ENCODE data around the gene TRIM33. TPM values are rescaled to one million over a fixed set of nuclear protein-coding genes. Genes with fewer than 3 reads are reported as not detected.

Gene TRIM33
- polyA plus RNA-seq, 1 of the 3 experiments (the other 2 are of a cell fraction), result 6.3 TPM

- no peaks in the 10 kb centered on the region for H3F3A ChIP-seq (replicated peaks; ENCODE audit: insufficient read depth)
- H3K4me1 ChIP-seq (ENCODE audit: control insufficient read depth in 1 of 2, insufficient read depth in 2 of 2, low read depth in 1 of 2, low read length in 1 of 2), result no peaks in the 10 kb centered on the region
- H3K9me3 ChIP-seq, result no peaks in the 10 kb centered on the region; the same call in 1 of the 2 replicates
- POLR2A ChIA-PET, result no interaction called here
- H3K4me2 ChIP-seq, result no peak overlapping the region
- no peak overlapping the region for H3K4me3 ChIP-seq (ENCODE audit: low read depth in 2 of 2, low read length in 1 of 2)
- no peaks in the 10 kb centered on the region; the same call in 1 of the 2 replicates for H3K27me3 ChIP-seq (ENCODE audit: insufficient read depth)
- no peaks in the 10 kb centered on the region for H4K20me1 ChIP-seq (ENCODE audit: insufficient read depth)
- CTCF ChIA-PET, result no interaction called here
- WGBS (ENCODE audit: low lambda C conversion rate), result 13% methylated on average over 1 of the region's 1 CpG
- H3K9me2 ChIP-seq, result no peaks in the 10 kb centered on the region
- TF ChIP-seq, protein P1, sequence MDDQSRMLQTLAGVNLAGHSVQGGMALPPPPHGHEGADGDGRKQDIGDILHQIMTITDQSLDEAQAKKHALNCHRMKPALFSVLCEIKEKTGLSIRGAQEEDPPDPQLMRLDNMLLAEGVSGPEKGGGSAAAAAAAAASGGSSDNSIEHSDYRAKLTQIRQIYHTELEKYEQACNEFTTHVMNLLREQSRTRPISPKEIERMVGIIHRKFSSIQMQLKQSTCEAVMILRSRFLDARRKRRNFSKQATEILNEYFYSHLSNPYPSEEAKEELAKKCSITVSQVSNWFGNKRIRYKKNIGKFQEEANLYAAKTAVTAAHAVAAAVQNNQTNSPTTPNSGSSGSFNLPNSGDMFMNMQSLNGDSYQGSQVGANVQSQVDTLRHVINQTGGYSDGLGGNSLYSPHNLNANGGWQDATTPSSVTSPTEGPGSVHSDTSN (IDR thresholded peaks at IDR 0.05), result no peak
- no peak for TF ChIP-seq TCF12 (IDR thresholded peaks at IDR 0.05)
- no peak for TF ChIP-seq NFIC (IDR thresholded peaks at IDR 0.05; ENCODE audit: borderline replicate concordance)
- no peak for TF ChIP-seq POLR2AphosphoS5 (IDR thresholded peaks at IDR 0.05; ENCODE audit: low read depth, low read length)
- TF ChIP-seq SIN3A (IDR thresholded peaks at IDR 0.05; ENCODE audit: borderline replicate concordance, low read depth, low read length), result no peak
- no peak for TF ChIP-seq CHD2 (IDR thresholded peaks at IDR 0.05; ENCODE audit: low read length, partially characterized antibody)
- TF ChIP-seq RAD21 (IDR thresholded peaks at IDR 0.05; ENCODE audit: low read length), result no peak
- DNase-seq, result no peak
- H3K79me2 ChIP-seq (ENCODE audit: insufficient read depth), result no peaks in the 10 kb centered on the region
- H2AFZ ChIP-seq (ENCODE audit: low read depth), result no peak overlapping the region
- H3K27ac ChIP-seq (ENCODE audit: low read depth in 2 of 2, low read length in 1 of 2), result no peak overlapping the region
- no peak overlapping the region for H3K9ac ChIP-seq
- H3K36me3 ChIP-seq (replicated peaks in 1 of 2; ENCODE audit: control insufficient read depth in 1 of 2, insufficient read depth in 2 of 2, low read length in 1 of 2), result no peaks in the 10 kb centered on the region
Measured at GRCh38 chr1:114359791-114360190, 151.2 kb downstream of the TRIM33 start.

GRCh38 chr1:114355240-114355639 is 155.8 kb downstream of the TRIM33 start:
- 91% methylated on average over 3 of the region's 3 CpGs for WGBS (ENCODE audit: low lambda C conversion rate)
- no peak overlapping the region for H3K9ac ChIP-seq
- TF ChIP-seq RCOR1 (IDR thresholded peaks at IDR 0.05; ENCODE audit: low read length) (no peak), MEF2A (IDR thresholded peaks at IDR 0.05; ENCODE audit: borderline replicate concordance, low read depth) (no peak), GABPA (IDR thresholded peaks at IDR 0.05; ENCODE audit: low read depth) (no peak), ELF1 (IDR thresholded peaks at IDR 0.05) (no peak), TEAD4 (IDR thresholded peaks at IDR 0.05; ENCODE audit: borderline replicate concordance, insufficient read depth) (no peak), RAD21 (IDR thresholded peaks at IDR 0.05; ENCODE audit: low read length) (no peak), SMC3 (IDR thresholded peaks at IDR 0.05; ENCODE audit: low read depth, low read length) (no peak), JUND (IDR thresholded peaks at IDR 0.05) (no peak), FOXJ3 (CRISPR knock-in tag; IDR thresholded peaks at IDR 0.05) (no peak), POLR2AphosphoS5 (IDR thresholded peaks at IDR 0.05; ENCODE audit: low read depth, low read length) (no peak), NRF1 (IDR thresholded peaks at IDR 0.05; ENCODE audit: low read depth, low read length) (no peak), RFX5 (IDR thresholded peaks at IDR 0.05; ENCODE audit: low read length) (no peak), CHD2 (IDR thresholded peaks at IDR 0.05; ENCODE audit: low read length, partially characterized antibody) (no peak), MXI1 (IDR thresholded peaks at IDR 0.05; ENCODE audit: low read depth, low read length) (no peak)
- TF ChIP-seq, protein P2, sequence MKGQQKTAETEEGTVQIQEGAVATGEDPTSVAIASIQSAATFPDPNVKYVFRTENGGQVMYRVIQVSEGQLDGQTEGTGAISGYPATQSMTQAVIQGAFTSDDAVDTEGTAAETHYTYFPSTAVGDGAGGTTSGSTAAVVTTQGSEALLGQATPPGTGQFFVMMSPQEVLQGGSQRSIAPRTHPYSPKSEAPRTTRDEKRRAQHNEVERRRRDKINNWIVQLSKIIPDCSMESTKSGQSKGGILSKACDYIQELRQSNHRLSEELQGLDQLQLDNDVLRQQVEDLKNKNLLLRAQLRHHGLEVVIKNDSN (IDR thresholded peaks at IDR 0.05; ENCODE audit: borderline replicate concordance, low read depth), result no peak
- TF ChIP-seq, protein P1 (IDR thresholded peaks at IDR 0.05), result no peak
- TF ChIP-seq, protein P3, sequence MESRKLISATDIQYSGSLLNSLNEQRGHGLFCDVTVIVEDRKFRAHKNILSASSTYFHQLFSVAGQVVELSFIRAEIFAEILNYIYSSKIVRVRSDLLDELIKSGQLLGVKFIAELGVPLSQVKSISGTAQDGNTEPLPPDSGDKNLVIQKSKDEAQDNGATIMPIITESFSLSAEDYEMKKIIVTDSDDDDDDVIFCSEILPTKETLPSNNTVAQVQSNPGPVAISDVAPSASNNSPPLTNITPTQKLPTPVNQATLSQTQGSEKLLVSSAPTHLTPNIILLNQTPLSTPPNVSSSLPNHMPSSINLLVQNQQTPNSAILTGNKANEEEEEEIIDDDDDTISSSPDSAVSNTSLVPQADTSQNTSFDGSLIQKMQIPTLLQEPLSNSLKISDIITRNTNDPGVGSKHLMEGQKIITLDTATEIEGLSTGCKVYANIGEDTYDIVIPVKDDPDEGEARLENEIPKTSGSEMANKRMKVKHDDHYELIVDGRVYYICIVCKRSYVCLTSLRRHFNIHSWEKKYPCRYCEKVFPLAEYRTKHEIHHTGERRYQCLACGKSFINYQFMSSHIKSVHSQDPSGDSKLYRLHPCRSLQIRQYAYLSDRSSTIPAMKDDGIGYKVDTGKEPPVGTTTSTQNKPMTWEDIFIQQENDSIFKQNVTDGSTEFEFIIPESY (IDR thresholded peaks at IDR 0.05; ENCODE audit: borderline replicate concordance, low read depth), result no peak
- TF ChIP-seq, protein P4, sequence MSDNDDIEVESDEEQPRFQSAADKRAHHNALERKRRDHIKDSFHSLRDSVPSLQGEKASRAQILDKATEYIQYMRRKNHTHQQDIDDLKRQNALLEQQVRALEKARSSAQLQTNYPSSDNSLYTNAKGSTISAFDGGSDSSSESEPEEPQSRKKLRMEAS (IDR thresholded peaks at IDR 0.05; ENCODE audit: low read depth), result no peak
- CTCF ChIA-PET, result interaction anchor here (0.8 kb wide), 1 partner anchor 9 kb away, joined by 3 read pairs; no protein-coding TSS in a partner anchor
- no peak overlapping the region for H3K27ac ChIP-seq (ENCODE audit: low read depth in 2 of 2, low read length in 1 of 2)
- H3K9me2 ChIP-seq, result no peaks in the 10 kb centered on the region
- H2AFZ ChIP-seq (ENCODE audit: low read depth), result no peak overlapping the region
- H4K20me1 ChIP-seq (ENCODE audit: insufficient read depth), result no peaks in the 10 kb centered on the region
- H3K4me2 ChIP-seq, result no peak overlapping the region
- no peaks in the 10 kb centered on the region for H3F3A ChIP-seq (replicated peaks; ENCODE audit: insufficient read depth)
- no peaks in the 10 kb centered on the region for H3K79me2 ChIP-seq (ENCODE audit: insufficient read depth)
- H3K9me3 ChIP-seq, result no peaks in the 10 kb centered on the region
- H3K4me3 ChIP-seq (ENCODE audit: low read depth in 2 of 2, low read length in 1 of 2), result no peak overlapping the region
- POLR2A ChIA-PET, result no interaction called here
- peaks cover 0 to 7% of the 10 kb centered on the region in 2 experiments; a peak in 2 of 4 replicates for H3K4me1 ChIP-seq (ENCODE audit: control insufficient read depth in 1 of 2, insufficient read depth in 2 of 2, low read depth in 1 of 2, low read length in 1 of 2)
- H3K36me3 ChIP-seq (replicated peaks in 1 of 2; ENCODE audit: control insufficient read depth in 1 of 2, insufficient read depth in 2 of 2, low read length in 1 of 2), result no peaks in the 10 kb centered on the region
- no peak for DNase-seq
- H3K27me3 ChIP-seq (ENCODE audit: insufficient read depth), result no peaks in the 10 kb centered on the region
